Right ventricle myocardium inferior (tissue), 1 donor: ENCODE results near the gene PSMF1. TPM values are rescaled to one million over a fixed set of nuclear protein-coding genes. Genes with fewer than 3 reads are reported as not detected.

Source experiments
- total RNA-seq: library from RNA; stranded (reverse); fragmentation: NEBNext Ultra II Directional; extraction: Animal tissue kit (Norgen Biotek cat#: 25700); gene quantifications from one replicate; pipeline ENCODE4 v1.2.1, GENCODE V29; 2021
- donor health status: DM: no; HTN: yes; CAD: no; lungs with severe emphysema.

Gene PSMF1
- total RNA-seq, 1 donor from 2014 or later = 132 TPM

Other genes starting within 250 kb of the PSMF1 start
- gene ANGPT4, start 202.3 kb upstream of the PSMF1 start, total RNA-seq = 0.05 TPM
- not detected for gene RSPO4, start 116.3 kb upstream of the PSMF1 start, total RNA-seq
- 2.9 TPM for gene TMEM74B, start 66.4 kb downstream of the PSMF1 start, total RNA-seq
- 0.14 TPM for gene C20orf202, start 84.9 kb downstream of the PSMF1 start, total RNA-seq
- not detected for gene RAD21L1, start 107.4 kb downstream of the PSMF1 start, total RNA-seq
- gene SNPH, start 147.7 kb downstream of the PSMF1 start, total RNA-seq = 8.5 TPM
- 1.2 TPM for gene SDCBP2, start 210.5 kb downstream of the PSMF1 start, total RNA-seq